K562 (cell line): ENCODE data around the gene ARSJ. TPM values are rescaled to one million over a fixed set of nuclear protein-coding genes. Genes with fewer than 3 reads are reported as not detected.

ENCODE experiments used
- ARID1B ChIP-seq: fragments of 450-650 bp; IDR thresholded peaks from 2 replicates; pipeline ENCODE4 v1.6.1; 2016; ENCODE audit warnings: antibody characterized with exemption, mild to moderate bottlenecking, inconsistent platforms
- SMAD1 ChIP-seq: fragments of 150-350 bp; IDR thresholded peaks from 2 replicates; pipeline ENCODE4 v1.6.1; 2014; ENCODE audit warnings: low read length, low read depth; ENCODE audit not compliant: partially characterized antibody
- ZEB2 ChIP-seq: fragments of 450-650 bp; IDR thresholded peaks from 2 replicates; pipeline ENCODE4 v1.6.1; 2016
- ZNF41 ChIP-seq: fragments of 250-450 bp; sonication (Bioruptor Pico); conservative IDR thresholded peaks from 2 replicates; pipeline ENCODE4 v1.4.0; 2020; ENCODE audit warnings: mild to moderate bottlenecking
- ZNF79 ChIP-seq: fragments of 250-450 bp; sonication (Bioruptor Pico); IDR thresholded peaks from 2 replicates; pipeline ENCODE4 v1.4.0; 2020; ENCODE audit warnings: low read depth, mild to moderate bottlenecking, moderate library complexity
- polyA plus RNA-seq, 8 experiments: library from polyadenylated mRNA; depleted of rRNA in 4 of 8; stranded (reverse) in 5 of 8; unstranded in 3 of 8; fragments of >200 nt; fragmentation: Nextera tagmentation in 2 of 8; fragmentation: Illumina TruSeq in 1 of 8; extraction: Ambion mirVana in 2 of 8; extraction: Trizol in 1 of 8; gene quantifications; 2 replicates each; pipeline versions ENCODE4 v1.2.1 to v1.2.3, GENCODE V29; 2011 to 2014; ENCODE audit warnings: inconsistent platforms in 1 of 8, missing spikeins in 1 of 8
- total RNA-seq, 7 experiments: library from RNA; depleted of rRNA in 6 of 7; stranded (reverse); fragments of >200 nt in 6 of 7; fragmentation: Illumina TruSeq in 2 of 7; extraction: Trizol in 2 of 7; gene quantifications; 2 replicates each; pipeline versions ENCODE4 v1.2.1 to v1.2.3, GENCODE V29; 2011 to 2021; ENCODE audit warnings: low replicate concordance in 1 of 7
- TF ChIP-seq, protein P1 (sequence below): fragments of 200-600 bp; sonication (generic); IDR thresholded peaks from one replicate; pipeline ENCODE4 v1.6.1; 2012; ENCODE audit warnings: mild to moderate bottlenecking, low read depth, low read length, inconsistent platforms
- TF ChIP-seq, protein P2 (sequence below): fragments of 450-650 bp; formaldehyde crosslinking; IDR thresholded peaks from 2 replicates; pipeline ENCODE4 v1.4.0; 2020; ENCODE audit warnings: mild to moderate bottlenecking, moderate library complexity

Gene ARSJ
- total and polyA plus RNA-seq, 9 of the 15 experiments (the other 6 are each of a cell fraction or from before 2014, with no cell fraction given), result not detected

DNA sequence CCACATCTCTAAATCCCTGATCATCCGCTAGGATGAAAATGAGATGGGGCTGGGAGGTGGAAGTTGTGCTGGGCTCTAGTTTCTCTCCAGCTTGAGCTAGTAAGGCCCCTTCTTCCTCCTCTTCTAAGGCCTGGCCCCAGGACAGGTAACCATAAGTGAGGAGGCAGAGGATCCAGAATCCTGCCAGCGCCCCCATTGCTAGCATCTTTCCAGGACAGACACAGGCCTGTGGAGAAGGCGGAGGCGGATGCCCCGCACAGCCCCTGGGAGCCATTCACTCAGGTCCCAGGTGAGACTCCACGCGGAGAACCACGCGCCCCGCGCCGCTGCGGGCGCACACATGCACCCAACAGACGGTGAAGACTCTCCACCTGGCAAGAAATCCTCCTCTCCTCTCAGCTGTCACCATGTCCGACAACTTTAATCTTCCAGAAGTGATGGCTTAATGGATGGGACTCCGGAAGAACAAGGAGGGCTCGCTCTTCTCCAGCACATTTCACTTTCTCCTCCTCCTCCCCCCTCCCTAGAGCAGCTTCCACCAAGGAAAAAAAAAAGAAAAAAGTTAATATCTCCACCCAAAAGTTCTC, 793 bp downstream of the ARSJ start (continued):
- TF ChIP-seq, protein P1, sequence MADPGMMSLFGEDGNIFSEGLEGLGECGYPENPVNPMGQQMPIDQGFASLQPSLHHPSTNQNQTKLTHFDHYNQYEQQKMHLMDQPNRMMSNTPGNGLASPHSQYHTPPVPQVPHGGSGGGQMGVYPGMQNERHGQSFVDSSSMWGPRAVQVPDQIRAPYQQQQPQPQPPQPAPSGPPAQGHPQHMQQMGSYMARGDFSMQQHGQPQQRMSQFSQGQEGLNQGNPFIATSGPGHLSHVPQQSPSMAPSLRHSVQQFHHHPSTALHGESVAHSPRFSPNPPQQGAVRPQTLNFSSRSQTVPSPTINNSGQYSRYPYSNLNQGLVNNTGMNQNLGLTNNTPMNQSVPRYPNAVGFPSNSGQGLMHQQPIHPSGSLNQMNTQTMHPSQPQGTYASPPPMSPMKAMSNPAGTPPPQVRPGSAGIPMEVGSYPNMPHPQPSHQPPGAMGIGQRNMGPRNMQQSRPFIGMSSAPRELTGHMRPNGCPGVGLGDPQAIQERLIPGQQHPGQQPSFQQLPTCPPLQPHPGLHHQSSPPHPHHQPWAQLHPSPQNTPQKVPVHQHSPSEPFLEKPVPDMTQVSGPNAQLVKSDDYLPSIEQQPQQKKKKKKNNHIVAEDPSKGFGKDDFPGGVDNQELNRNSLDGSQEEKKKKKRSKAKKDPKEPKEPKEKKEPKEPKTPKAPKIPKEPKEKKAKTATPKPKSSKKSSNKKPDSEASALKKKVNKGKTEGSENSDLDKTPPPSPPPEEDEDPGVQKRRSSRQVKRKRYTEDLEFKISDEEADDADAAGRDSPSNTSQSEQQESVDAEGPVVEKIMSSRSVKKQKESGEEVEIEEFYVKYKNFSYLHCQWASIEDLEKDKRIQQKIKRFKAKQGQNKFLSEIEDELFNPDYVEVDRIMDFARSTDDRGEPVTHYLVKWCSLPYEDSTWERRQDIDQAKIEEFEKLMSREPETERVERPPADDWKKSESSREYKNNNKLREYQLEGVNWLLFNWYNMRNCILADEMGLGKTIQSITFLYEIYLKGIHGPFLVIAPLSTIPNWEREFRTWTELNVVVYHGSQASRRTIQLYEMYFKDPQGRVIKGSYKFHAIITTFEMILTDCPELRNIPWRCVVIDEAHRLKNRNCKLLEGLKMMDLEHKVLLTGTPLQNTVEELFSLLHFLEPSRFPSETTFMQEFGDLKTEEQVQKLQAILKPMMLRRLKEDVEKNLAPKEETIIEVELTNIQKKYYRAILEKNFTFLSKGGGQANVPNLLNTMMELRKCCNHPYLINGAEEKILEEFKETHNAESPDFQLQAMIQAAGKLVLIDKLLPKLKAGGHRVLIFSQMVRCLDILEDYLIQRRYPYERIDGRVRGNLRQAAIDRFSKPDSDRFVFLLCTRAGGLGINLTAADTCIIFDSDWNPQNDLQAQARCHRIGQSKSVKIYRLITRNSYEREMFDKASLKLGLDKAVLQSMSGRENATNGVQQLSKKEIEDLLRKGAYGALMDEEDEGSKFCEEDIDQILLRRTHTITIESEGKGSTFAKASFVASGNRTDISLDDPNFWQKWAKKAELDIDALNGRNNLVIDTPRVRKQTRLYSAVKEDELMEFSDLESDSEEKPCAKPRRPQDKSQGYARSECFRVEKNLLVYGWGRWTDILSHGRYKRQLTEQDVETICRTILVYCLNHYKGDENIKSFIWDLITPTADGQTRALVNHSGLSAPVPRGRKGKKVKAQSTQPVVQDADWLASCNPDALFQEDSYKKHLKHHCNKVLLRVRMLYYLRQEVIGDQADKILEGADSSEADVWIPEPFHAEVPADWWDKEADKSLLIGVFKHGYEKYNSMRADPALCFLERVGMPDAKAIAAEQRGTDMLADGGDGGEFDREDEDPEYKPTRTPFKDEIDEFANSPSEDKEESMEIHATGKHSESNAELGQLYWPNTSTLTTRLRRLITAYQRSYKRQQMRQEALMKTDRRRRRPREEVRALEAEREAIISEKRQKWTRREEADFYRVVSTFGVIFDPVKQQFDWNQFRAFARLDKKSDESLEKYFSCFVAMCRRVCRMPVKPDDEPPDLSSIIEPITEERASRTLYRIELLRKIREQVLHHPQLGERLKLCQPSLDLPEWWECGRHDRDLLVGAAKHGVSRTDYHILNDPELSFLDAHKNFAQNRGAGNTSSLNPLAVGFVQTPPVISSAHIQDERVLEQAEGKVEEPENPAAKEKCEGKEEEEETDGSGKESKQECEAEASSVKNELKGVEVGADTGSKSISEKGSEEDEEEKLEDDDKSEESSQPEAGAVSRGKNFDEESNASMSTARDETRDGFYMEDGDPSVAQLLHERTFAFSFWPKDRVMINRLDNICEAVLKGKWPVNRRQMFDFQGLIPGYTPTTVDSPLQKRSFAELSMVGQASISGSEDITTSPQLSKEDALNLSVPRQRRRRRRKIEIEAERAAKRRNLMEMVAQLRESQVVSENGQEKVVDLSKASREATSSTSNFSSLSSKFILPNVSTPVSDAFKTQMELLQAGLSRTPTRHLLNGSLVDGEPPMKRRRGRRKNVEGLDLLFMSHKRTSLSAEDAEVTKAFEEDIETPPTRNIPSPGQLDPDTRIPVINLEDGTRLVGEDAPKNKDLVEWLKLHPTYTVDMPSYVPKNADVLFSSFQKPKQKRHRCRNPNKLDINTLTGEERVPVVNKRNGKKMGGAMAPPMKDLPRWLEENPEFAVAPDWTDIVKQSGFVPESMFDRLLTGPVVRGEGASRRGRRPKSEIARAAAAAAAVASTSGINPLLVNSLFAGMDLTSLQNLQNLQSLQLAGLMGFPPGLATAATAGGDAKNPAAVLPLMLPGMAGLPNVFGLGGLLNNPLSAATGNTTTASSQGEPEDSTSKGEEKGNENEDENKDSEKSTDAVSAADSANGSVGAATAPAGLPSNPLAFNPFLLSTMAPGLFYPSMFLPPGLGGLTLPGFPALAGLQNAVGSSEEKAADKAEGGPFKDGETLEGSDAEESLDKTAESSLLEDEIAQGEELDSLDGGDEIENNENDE, result no peak
- TF ChIP-seq SMAD1 (no peak), ARID1B (no peak), ZNF41 (CRISPR knock-in tag) (no peak), ZEB2 (no peak), ZNF79 (CRISPR knock-in tag) (no peak)
- TF ChIP-seq, protein P2, sequence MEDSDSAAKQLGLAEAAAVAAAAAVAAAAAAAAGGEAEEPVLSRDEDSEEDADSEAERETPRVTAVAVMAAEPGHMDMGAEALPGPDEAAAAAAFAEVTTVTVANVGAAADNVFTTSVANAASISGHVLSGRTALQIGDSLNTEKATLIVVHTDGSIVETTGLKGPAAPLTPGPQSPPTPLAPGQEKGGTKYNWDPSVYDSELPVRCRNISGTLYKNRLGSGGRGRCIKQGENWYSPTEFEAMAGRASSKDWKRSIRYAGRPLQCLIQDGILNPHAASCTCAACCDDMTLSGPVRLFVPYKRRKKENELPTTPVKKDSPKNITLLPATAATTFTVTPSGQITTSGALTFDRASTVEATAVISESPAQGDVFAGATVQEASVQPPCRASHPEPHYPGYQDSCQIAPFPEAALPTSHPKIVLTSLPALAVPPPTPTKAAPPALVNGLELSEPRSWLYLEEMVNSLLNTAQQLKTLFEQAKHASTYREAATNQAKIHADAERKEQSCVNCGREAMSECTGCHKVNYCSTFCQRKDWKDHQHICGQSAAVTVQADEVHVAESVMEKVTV (CRISPR knock-in tag), result no peak
